H1 (cell line): ENCODE data around the gene SFXN4. TPM values are rescaled to one million over a fixed set of nuclear protein-coding genes. Genes with fewer than 3 reads are reported as not detected.

Source experiments
- ASH2L ChIP-seq: fragments of 200-600, 300-600 bp; sonication (generic); IDR thresholded peaks from one replicate; pipeline ENCODE4 v1.7.1; 2017; ENCODE audit warnings: low read length
- BCL11A ChIP-seq, 2 experiments: IDR thresholded peaks; one replicate each; pipeline ENCODE4 v1.6.1; 2011; ENCODE audit warnings: low read depth in 2 of 2, low read length in 2 of 2, mild to moderate bottlenecking in 2 of 2
- CBX5 ChIP-seq: fragments of 300-800, 300-1000 bp; sonication (generic); IDR thresholded peaks from 2 replicates; pipeline ENCODE4 v1.7.1; 2016; ENCODE audit warnings: antibody characterized with exemption, low read length, low read depth
- GABPA ChIP-seq: IDR thresholded peaks from 2 replicates; pipeline ENCODE4 v1.6.1; 2011; ENCODE audit warnings: mild to moderate bottlenecking, low read length, moderate library complexity, borderline replicate concordance; ENCODE audit not compliant: insufficient read depth
- NRF1 ChIP-seq: IDR thresholded peaks from 2 replicates; pipeline ENCODE4 v1.6.1; 2011; ENCODE audit warnings: mild to moderate bottlenecking, low read depth, low read length, improper control_type of control experiment
- PHF8 ChIP-seq: fragments of 200-600 bp; sonication (generic); conservative IDR thresholded peaks from 2 replicates; pipeline ENCODE4 v1.7.1; 2012; ENCODE audit warnings: low read depth, mild to moderate bottlenecking, inconsistent platforms, low read length, moderate library complexity
- RAD21 ChIP-seq, 2 experiments: IDR thresholded peaks in 1 of 2; conservative IDR thresholded peaks in 1 of 2; 2 replicates each; pipeline ENCODE4 v1.6.1; 2011; ENCODE audit warnings: low read depth in 2 of 2, low read length in 2 of 2, improper control_type of control experiment in 1 of 2, inconsistent platforms in 1 of 2, mild to moderate bottlenecking in 1 of 2, moderate library complexity in 1 of 2
- SIRT6 ChIP-seq: IDR thresholded peaks from one replicate; pipeline ENCODE4 v1.7.1; 2012; ENCODE audit warnings: low read length, inconsistent platforms
- SP2 ChIP-seq: IDR thresholded peaks from 2 replicates; pipeline ENCODE4 v1.6.1; 2012; ENCODE audit warnings: mild to moderate bottlenecking, low read length, inconsistent platforms
- TCF12 ChIP-seq: IDR thresholded peaks from 2 replicates; pipeline ENCODE4 v1.6.1; 2011; ENCODE audit warnings: low read depth, mild to moderate bottlenecking, low read length
- polyA plus RNA-seq, 7 experiments: library from polyadenylated mRNA; depleted of rRNA in 3 of 7; stranded (reverse) in 5 of 7; unstranded in 2 of 7; fragments of >200 nt in 5 of 7; fragments of 200-250 nt in 2 of 7; gene quantifications; 1 replicate in 5 of 7; 2 replicates in 1 of 7; 4 replicates in 1 of 7; pipeline versions ENCODE4 v1.2.1 to v1.2.3, GENCODE V29; 2011 to 2013; ENCODE audit warnings: missing spikeins in 2 of 7, mixed read lengths in 2 of 7
- total RNA-seq: library from RNA; stranded (reverse); fragmentation: NEBNext Ultra II Directional; extraction: Animal tissue kit (Norgen Biotek cat#: 25700); gene quantifications from 2 replicates; pipeline ENCODE4 v1.2.1, GENCODE V29; 2021

SFXN4 gene
- total and polyA plus RNA-seq, 2 of the 8 experiments (the other 6 are each of a cell fraction or from before 2014, with no cell fraction given): 15.4 to 21.6 TPM

DNA sequence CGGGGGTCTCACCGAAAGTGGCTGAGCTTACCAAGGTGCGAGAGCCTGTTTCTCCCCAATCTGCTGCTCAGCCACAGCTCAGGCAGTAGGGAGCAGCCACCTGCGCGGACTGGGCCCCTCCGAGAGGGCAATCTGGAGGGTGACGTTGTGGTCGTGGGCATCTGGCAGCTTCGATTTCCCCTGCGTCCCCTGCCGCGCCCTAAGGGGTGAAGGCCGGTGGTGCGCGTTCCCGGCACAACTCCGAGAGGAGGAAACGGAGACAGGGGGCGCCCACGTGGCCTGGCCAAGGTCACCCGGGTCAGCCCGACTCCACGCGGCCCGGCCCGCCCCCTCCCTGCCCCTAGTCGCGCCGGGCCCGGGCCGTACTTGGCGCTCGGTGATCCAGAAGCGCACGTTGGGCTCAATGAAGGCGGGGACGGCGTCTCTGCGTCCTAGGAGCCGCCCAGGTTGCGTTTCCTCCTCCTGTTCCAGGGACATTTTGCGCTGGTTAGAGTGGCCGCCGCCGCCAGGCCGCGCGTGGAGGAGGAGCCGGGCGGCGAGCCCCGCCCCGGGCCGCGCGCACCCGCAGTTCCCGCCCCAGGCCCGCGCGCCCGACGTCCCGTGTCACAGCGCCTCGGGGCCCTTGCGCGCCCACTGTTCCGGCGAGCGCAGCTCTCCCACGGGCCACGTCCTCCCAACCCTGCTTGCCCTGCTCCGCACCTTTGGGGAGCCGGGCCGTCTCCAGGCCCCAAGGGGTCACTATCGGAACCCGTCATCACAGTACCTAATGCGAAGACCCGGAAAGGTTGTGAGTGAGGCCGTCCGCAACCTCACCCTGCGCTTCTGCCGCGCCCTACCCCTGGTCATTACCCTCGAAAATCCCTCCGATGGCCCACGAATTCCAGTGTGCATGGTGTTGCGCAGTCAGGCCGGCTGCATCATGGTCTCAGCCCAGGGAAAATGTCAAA, at the start of gene SFXN4 (continued):
- TF ChIP-seq PHF8 (peak; percentile 49; the same call in 1 of the 2 replicates), SIRT6 (no peak), RAD21 (IDR thresholded peaks at IDR 0.05 in 1 of 2, conservative IDR thresholded peaks at IDR 0.05 in 1 of 2; ENCODE audit: low read depth in 2 of 2, low read length in 2 of 2) (no peak), TCF12 (no peak), GABPA (no peak), SP2 (no peak), NRF1 (no peak), BCL11A (IDR thresholded peaks at IDR 0.05; ENCODE audit: low read depth in 2 of 2, low read length in 2 of 2) (no peak), ASH2L (peak; percentile 71), CBX5 (no peak)
